Fibroblast of lung (primary cell): Measurements from ENCODE around the gene FHIT.

Experiments used
- EZH2 ChIP-seq: IDR thresholded peaks from 2 replicates; pipeline ENCODE4 v1.5.1; 2012; ENCODE audit warnings: low read length, control low read depth, mild to moderate bottlenecking; ENCODE audit errors: missing control alignments
- TF ChIP-seq, protein P1 (sequence below), 2 donors: IDR thresholded peaks in 1 of 2; conservative IDR thresholded peaks in 1 of 2; 1 replicate in 1 of 2; 2 replicates in 1 of 2; pipeline ENCODE4 v1.5.1; 2011 to 2012; ENCODE audit warnings: low read length in 2 of 2, control low read depth in 1 of 2, inconsistent platforms in 1 of 2, low read depth in 1 of 2, mild to moderate bottlenecking in 1 of 2

DNA sequence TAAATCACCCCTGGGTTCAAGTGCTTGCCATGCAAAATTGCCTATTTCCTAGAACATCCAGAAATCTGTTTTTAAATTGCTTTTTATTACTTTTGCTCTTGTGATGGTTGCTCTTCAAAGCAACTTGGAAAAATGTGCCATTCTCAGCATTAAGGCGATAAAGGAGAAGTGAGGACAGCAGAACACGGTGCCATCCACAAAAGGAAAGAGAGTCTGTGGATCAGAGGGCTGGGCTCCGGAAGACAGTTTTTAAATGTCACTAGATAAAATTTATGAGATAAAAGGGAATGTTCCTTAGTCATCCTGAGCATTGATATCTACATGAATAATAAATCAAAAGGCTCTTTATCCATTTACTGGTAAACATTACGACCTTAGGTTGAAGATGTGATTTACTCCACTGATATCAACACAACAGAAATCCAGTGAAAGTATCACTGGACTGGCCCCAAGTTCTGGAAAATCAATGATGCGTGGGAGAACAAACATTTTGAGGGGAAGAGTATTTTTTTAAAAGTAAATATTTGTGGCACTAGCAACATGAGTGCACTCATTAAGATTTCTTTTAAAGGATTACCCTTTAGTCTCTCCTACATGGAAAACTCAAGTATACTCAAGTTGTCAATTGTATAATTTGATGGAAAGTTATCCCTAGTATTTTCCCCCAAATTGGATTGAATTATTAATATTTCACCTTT is 554.7 kb downstream of the FHIT start:
- TF ChIP-seq, protein P1, sequence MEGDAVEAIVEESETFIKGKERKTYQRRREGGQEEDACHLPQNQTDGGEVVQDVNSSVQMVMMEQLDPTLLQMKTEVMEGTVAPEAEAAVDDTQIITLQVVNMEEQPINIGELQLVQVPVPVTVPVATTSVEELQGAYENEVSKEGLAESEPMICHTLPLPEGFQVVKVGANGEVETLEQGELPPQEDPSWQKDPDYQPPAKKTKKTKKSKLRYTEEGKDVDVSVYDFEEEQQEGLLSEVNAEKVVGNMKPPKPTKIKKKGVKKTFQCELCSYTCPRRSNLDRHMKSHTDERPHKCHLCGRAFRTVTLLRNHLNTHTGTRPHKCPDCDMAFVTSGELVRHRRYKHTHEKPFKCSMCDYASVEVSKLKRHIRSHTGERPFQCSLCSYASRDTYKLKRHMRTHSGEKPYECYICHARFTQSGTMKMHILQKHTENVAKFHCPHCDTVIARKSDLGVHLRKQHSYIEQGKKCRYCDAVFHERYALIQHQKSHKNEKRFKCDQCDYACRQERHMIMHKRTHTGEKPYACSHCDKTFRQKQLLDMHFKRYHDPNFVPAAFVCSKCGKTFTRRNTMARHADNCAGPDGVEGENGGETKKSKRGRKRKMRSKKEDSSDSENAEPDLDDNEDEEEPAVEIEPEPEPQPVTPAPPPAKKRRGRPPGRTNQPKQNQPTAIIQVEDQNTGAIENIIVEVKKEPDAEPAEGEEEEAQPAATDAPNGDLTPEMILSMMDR (conservative IDR thresholded peaks at IDR 0.05 in 1 of 2, IDR thresholded peaks at IDR 0.05 in 1 of 2; ENCODE audit: low read depth in 1 of 2, low read length in 2 of 2), result no peak
- TF ChIP-seq EZH2, result no peak
